Measurements from ENCODE around the gene DDX59. TPM values are rescaled to one million over a fixed set of nuclear protein-coding genes. Genes with fewer than 3 reads are reported as not detected.
A peak's percentile ranks its signal among the peaks of the same experiment; 100 is the strongest.

The DDX59 gene
- total RNA-seq, 2 donors from 2014 or later, result 13.7 to 24.1 TPM

GRCh38 chr1:200675588-200675852 is 5.8 kb upstream of the DDX59 start:
- H3K9me3 Mint-ChIP-seq, result no peaks in the 10 kb centered on the region
- ATAC-seq, result no peak
- no peak overlapping the region for H3K27ac Mint-ChIP-seq
- no peak for DNase-seq (ENCODE audit: low spot score in 2 of 2)
- H3K36me3 Mint-ChIP-seq, result no peaks in the 10 kb centered on the region

DNA sequence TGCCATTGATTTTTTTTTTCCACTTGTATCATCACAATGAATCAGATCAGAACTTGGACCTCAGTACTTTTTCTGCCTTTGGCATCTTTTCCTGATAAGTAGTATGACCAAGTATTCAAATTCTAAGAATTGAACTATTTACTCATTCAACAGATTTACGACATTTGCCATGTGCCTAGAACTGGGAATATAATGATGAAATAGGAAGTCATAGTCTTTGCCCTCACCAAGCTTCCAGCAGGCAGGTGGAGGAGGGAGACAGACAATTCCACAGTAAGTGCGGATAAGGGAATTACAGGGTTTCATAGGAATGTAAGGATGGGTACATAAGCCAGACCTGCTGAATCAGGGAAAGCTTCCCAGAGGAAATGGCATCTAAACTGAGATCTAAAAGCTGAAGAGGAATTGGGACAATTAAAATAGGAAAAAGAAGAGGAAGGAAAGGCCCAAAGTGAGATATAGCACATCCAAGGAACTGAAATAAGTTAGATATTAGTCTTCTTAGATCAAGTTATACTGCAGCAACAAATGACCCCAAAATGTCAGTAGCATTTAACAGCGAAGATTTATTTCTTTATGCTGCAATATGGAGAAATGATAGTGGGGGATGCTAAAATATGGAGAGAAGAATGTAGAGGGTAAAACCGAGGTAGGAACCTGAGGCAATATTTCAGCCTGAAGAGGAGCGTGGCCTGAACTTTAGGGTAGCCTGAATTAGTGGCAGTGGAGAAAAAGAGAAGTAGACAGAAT is 5.3 kb upstream of the DDX59 start:
- DNase-seq (ENCODE audit: low spot score in 2 of 2), result no peak
- Mint-ChIP-seq H3K36me3 (no peaks in the 10 kb centered on the region), H3K27ac (no peak overlapping the region), H3K9me3 (no peaks in the 10 kb centered on the region)
- ATAC-seq, result no peak

DNA sequence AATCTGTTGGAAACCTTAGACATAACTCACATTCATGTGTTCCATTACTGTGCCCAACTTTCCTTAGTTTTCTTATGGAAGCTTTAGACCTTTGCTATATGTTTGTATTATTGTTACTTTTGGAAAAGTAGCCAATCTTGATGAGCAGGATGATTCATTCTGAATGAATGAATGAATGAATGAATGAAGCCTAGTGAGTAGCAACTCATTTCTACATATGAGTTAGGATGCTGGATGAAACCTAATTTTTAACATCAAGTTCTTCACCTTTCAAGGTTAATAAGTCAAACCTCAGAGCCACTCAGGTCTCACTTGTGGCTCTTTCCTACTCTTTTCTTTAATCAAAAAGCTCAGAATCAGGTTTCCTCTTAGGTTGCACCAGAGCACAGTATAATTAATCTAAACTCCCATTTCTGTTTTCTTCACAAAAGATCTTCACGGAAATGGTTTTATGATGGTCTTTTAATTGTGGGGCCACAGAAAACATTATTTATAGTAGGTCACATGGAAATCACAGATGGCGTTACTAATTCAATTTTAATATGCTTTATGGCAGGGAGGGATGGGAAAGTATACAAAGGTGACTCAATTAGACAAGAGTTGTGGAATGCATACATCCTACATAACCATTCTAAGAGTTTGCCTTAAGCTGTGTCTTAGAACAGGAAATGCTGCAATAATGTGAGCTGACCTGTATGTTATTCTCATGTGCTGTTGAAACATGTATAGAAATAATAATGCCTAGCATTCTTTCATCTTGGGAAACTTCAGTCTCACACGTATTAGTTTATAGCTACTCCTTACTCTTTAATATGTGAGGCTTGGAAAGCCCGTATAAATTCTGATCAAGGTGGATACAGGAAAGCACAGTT is 4.5 kb upstream of the DDX59 start:
- ATAC-seq (no peak), DNase-seq (ENCODE audit: low spot score in 2 of 2) (no peak)
- Mint-ChIP-seq H3K27ac (no peak overlapping the region), H3K9me3 (no peaks in the 10 kb centered on the region), H3K36me3 (no peaks in the 10 kb centered on the region)

GRCh38 chr1:200671235-200671786 is 1.6 kb upstream of the DDX59 start:
- ATAC-seq (no peak), DNase-seq (ENCODE audit: low spot score in 2 of 2) (no peak)
- Mint-ChIP-seq H3K9me3 (no peaks in the 10 kb centered on the region), H3K36me3 (no peaks in the 10 kb centered on the region), H3K27ac (no peak overlapping the region)

DNA sequence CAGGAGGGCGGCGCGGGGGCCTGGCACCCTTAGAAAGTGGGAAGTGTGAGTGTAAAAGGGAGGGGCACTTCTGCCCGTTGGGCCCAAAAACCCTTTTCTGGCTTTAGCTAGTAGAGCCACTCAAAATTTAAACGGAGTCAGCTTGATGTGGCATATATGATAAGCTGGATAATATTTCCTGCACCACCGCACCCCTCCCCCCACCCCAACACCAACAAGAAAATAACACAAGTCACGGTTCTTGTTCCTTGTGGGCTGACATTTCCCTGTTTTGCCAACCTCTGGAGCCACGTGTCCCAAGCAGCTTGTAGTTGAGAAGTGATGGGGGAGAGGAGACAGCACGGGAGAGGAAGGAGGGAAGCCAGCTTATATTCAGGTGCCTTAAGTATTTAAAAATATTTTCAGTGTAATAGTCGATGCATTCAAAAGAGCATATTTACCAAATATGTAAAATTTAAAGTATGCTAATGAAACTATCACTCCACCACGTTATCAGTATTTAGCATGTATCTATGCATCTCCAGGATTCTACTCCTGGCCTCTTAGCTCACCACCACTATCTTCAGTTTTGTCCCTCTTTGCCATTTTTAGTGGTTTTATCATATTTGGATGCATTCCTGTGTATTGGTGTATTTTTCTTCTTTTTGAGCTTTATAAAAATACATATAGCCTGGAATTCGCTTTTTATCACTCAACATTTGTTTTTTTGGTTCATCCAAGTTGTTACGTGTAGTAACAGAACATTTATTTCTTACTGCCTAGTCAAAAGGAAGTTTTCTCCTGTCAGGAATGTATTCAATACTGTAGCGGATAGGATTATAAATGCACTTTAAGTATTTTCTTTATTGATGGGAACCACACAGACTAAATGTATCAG is 773 bp upstream of the DDX59 start:
- DNase-seq (ENCODE audit: low spot score in 2 of 2) (no peak), ATAC-seq (peak in 1 of 2 donors; percentile 6)

DNA sequence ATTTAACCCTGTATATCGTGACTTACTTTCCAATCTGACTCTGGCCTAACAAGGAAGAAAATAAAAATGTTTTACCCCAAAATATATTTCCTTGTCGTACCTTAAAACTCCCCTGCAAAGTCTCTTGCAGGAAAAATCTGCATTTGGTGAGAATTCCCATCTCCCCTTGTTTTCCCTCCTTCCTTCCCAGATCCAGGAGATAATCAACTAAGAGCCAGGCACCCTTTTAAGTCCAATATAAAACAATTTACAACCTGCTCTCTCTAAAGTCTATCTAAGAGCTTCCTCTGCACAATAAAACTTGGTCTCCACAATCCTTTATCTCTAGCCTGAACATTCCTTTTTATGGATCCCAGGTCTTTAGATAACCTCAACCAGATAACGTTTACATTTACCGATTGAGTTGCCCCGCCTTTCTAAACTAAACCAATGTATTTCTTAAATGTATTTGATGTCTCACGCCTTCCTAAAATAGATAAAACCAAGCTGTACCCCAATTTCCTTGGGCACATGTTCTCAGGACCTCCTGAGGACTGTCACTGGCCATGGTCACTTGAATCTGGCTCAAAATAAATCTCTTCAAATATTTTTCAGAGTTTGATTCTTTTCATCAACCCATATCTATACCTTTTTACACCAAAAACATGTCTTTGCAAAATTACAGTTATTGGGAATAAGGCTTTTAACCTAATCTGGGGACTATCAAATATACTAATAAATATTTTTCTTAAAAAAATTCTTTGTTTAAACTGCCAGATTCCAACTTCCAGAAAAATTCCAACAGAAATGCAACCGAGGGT is 993 bp downstream of the DDX59 start:
- DNase-seq (ENCODE audit: low spot score in 2 of 2) (no peak), ATAC-seq (no peak)
- Mint-ChIP-seq H3K27ac (peak overlapping the region; percentile 10 to 90), H3K9me3 (no peaks in the 10 kb centered on the region), H3K36me3 (peaks cover 0 to 8% of the 10 kb centered on the region in 2 donors)

More for the DNA sequence above, 773 bp upstream of the DDX59 start:
- Mint-ChIP-seq H3K27ac (peak overlapping the region; percentile 90 to 100), H3K36me3 (no peaks in the 10 kb centered on the region), H3K9me3 (no peaks in the 10 kb centered on the region)

GRCh38 chr1:200666309-200666708 is 3.4 kb downstream of the DDX59 start:
- Mint-ChIP-seq H3K36me3 (peaks cover 0 to 8% of the 10 kb centered on the region in 2 donors), H3K27ac (no peak overlapping the region)

GRCh38 chr1:200665861-200666260 is 3.8 kb downstream of the DDX59 start:
- DNase-seq (ENCODE audit: low spot score in 2 of 2) (no peak), ATAC-seq (no peak)
- Mint-ChIP-seq H3K27ac (no peak overlapping the region), H3K9me3 (no peaks in the 10 kb centered on the region), H3K36me3 (peaks cover 0 to 8% of the 10 kb centered on the region in 2 donors)

More at GRCh38 chr1:200666309-200666708, 3.4 kb downstream of the DDX59 start:
- no peak for DNase-seq (ENCODE audit: low spot score in 2 of 2)
- ATAC-seq, result no peak
- no peaks in the 10 kb centered on the region for H3K9me3 Mint-ChIP-seq

GRCh38 chr1:200660719-200661118 is 9.0 kb downstream of the DDX59 start:
- H3K9me3 Mint-ChIP-seq, result no peaks in the 10 kb centered on the region
- H3K36me3 Mint-ChIP-seq, result peaks cover 8 to 12% of the 10 kb centered on the region in 2 donors
- DNase-seq (ENCODE audit: low spot score in 2 of 2), result no peak
- H3K27ac Mint-ChIP-seq, result no peak overlapping the region
- no peak for ATAC-seq

- Mint-ChIP-seq H3K27ac (no peak overlapping the region), H3K9me3 (no peaks in the 10 kb centered on the region), H3K36me3 (peaks cover 6 to 8% of the 10 kb centered on the region in 2 donors)
- ATAC-seq, result no peak
- DNase-seq (ENCODE audit: low spot score in 2 of 2), result no peak
These were observed 10.4 kb downstream of the DDX59 start for GRCh38 chr1:200659269-200659668.

DNA sequence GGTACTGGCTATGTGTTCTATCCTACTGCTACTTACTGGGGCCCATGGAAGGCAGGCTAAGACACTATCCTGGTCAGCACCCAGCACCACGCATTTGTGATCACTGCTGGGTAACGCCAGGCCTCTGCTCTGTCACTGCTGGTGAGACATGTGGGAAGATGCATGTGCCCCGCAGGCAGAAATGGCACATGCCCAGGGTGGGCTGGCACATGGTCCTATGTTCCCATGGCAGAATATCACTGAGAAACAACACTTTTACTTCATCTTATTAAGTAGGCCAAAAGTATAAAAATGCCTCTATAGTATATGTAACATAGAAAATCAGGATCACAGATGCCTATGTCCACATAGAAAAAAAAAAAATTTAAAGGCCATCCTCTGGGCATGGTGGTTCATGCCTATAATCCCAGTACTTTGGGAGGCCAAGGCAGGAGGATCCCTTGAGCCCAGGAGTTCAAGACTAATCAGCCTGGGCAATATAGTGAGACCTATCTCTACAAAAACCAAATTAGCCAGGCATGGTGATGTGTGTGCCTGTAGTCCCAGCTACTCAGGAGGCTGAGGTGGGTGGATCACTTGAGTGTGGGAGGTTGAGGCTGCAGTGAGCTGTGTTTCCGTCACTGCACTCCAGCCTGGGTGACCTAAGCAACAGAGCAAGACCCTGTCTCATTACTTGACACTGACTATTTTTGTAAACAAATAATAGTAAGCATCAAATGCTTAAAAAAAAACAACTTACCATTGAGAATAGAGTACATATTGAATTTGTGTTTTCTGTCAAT is 11.5 kb downstream of the DDX59 start:
- H3K27ac Mint-ChIP-seq, result no peak overlapping the region
- no peaks in the 10 kb centered on the region for H3K9me3 Mint-ChIP-seq
- peaks cover 4 to 8% of the 10 kb centered on the region in 2 donors for H3K36me3 Mint-ChIP-seq
- no peak for DNase-seq (ENCODE audit: low spot score in 2 of 2)
- no peak for ATAC-seq

GRCh38 chr1:200654660-200655059 is 15.0 kb downstream of the DDX59 start:
- peaks cover 4 to 14% of the 10 kb centered on the region in 2 donors for H3K36me3 Mint-ChIP-seq
- peak overlapping the region in 1 of 2 donors; percentile 31 for H3K27ac Mint-ChIP-seq
- H3K9me3 Mint-ChIP-seq, result no peaks in the 10 kb centered on the region
- ATAC-seq (peak in 1 of 2 donors; percentile 66), DNase-seq (ENCODE audit: low spot score in 2 of 2) (no peak)

DNA sequence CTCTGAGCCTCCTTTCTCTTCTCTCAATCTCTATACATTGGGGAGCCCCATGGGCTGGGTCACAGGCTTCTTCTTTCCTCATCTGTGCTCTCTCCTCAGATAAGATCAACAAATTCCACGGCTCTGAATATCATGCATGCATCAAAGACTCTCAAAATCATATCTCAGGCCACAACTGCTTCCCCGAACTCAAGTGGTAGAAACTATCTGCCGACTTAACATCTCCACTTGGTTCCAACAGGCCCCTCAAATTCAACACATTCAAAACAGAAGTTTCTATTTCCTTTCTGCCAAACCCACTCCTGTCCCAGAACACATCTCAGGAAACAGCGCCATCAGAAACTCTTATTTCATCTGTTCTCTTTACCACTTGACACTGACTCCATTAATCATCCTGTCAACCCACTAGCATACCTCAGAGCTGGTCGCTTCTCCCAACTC is 16.7 kb downstream of the DDX59 start:
- DNase-seq (ENCODE audit: low spot score in 2 of 2) (no peak), ATAC-seq (peak; percentile 81)
- H3K9me3 Mint-ChIP-seq, result no peaks in the 10 kb centered on the region
- peaks cover 3 to 14% of the 10 kb centered on the region in 2 donors for H3K36me3 Mint-ChIP-seq
- H3K27ac Mint-ChIP-seq, result peak overlapping the region; percentile 31 to 61

DNA sequence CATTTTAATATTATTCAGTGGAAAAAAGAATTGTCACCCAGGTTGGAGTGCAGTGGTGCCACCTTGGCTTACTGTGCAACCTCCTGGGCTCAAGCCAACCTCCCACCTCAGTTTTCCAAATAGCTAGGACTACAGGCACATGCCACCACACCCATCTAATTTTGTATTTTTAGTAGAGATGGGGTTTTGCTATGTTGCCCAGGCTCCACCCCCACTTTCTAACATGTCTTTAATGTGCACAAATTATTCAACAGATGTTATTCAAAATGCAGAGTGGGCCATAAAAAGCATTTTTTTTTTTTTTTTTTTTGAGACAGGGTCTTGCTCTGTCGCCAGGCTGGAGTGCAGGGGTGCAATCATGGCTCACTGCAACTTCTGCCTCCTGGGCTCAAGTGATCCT is 17.3 kb downstream of the DDX59 start:
- no peak for DNase-seq (ENCODE audit: low spot score in 2 of 2)
- Mint-ChIP-seq H3K36me3 (peaks cover 0 to 14% of the 10 kb centered on the region in 2 donors), H3K9me3 (no peaks in the 10 kb centered on the region), H3K27ac (no peak overlapping the region)
- no peak for ATAC-seq

DNA sequence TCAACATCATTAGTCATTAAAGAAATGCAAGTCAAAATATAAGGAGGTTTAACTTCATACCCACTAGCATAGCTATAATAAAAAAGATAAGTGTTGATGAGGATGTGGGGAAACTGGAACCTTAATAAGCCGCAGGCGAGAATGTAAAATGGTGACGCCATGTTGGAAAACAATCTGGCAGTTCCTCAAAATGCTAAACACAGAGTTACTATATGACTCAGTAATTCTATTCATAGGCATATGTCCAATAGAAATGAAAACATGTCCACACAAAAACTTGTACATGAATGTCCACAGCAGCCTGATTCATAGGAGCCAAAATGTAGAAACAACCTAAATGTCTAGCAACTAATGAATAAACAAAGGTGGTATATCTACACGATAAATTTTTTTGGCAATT is 23.2 kb downstream of the DDX59 start:
- DNase-seq (ENCODE audit: low spot score in 2 of 2) (no peak), ATAC-seq (no peak)
- H3K9me3 Mint-ChIP-seq, result no peaks in the 10 kb centered on the region
- peaks cover 0 to 7% of the 10 kb centered on the region in 2 donors for H3K36me3 Mint-ChIP-seq
- H3K27ac Mint-ChIP-seq, result no peak overlapping the region
